HEK293 (cell line): Measurements from ENCODE around the gene SDC3.

Experiments used
- CTCF ChIA-PET: fragments of 350-600 bp; formaldehyde crosslinking; extraction: SDS; loops from one replicate; lab custom pipeline; 2021; ENCODE audit warnings: antibody characterized with exemption; lab: Yijun Ruan, JAX
- POLR2A ChIA-PET: fragments of 300-600 bp; formaldehyde crosslinking; extraction: SDS; loops from one replicate; lab custom pipeline; 2020; ENCODE audit warnings: antibody characterized with exemption, inconsistent platforms; lab: Yijun Ruan, JAX
- H3K27ac ChIP-seq: fragments of 200-500 bp; sonication (Bioruptor generic); 2 replicates; pipeline ENCODE4 v1.5.1; 2014; ENCODE audit warnings: low read depth, low read length, control low read depth, inconsistent platforms; ENCODE audit errors: extremely low read depth
- H3K36me3 ChIP-seq, 2 experiments: fragments of 200-500 bp in 1 of 2; sonication (Bioruptor generic) in 1 of 2; 1 replicate in 1 of 2; 2 replicates in 1 of 2; pipeline ENCODE4 v1.5.1; 2014 to 2017; ENCODE audit warnings: inconsistent platforms in 2 of 2, low read length in 2 of 2; ENCODE audit not compliant: control insufficient read depth in 2 of 2, insufficient read depth in 1 of 2
- H3K4me1 ChIP-seq: fragments of 200-500 bp; sonication (Bioruptor generic); 2 replicates; pipeline ENCODE4 v1.5.1; 2014; ENCODE audit warnings: mild to moderate bottlenecking, low read length, inconsistent platforms; ENCODE audit not compliant: control insufficient read depth, insufficient read depth
- H3K4me3 ChIP-seq: 2 replicates; pipeline ENCODE4 v1.5.1; 2011; ENCODE audit warnings: low read depth, mild to moderate bottlenecking, control low read depth, low read length, moderate library complexity
- H3K9me3 ChIP-seq: fragments of 200-500 bp; sonication (Bioruptor generic); 2 replicates; pipeline ENCODE4 v1.5.1; 2014; ENCODE audit warnings: low read depth, low read length, inconsistent platforms; ENCODE audit not compliant: control insufficient read depth, insufficient read depth
- GLIS1 ChIP-seq: fragments of 450-650 bp; formaldehyde crosslinking; IDR thresholded peaks from 2 replicates; pipeline ENCODE4 v1.5.1; 2016; ENCODE audit warnings: missing biosample characterization, missing genetic modification characterization
- HOXA7 ChIP-seq: sonication (generic); formaldehyde crosslinking; IDR thresholded peaks from 2 replicates; pipeline ENCODE4 v1.8.1; 2022; ENCODE audit warnings: missing genetic modification reagents, borderline replicate concordance
- KLF10 ChIP-seq: fragments of 450-650 bp; IDR thresholded peaks from 2 replicates; pipeline ENCODE4 v1.5.1; 2018; ENCODE audit warnings: missing biosample characterization, mild to moderate bottlenecking, missing genetic modification characterization
- PRDM1 ChIP-seq: fragments of 450-650 bp; formaldehyde crosslinking; IDR thresholded peaks from 2 replicates; pipeline ENCODE4; 2016; ENCODE audit warnings: missing biosample characterization, missing genetic modification characterization
- PRDM10 ChIP-seq: fragments of 450-650 bp; formaldehyde crosslinking; IDR thresholded peaks from 2 replicates; pipeline ENCODE4 v1.5.1; 2016; ENCODE audit warnings: missing biosample characterization, missing genetic modification characterization
- SCRT2 ChIP-seq: fragments of 450-650 bp; formaldehyde crosslinking; IDR thresholded peaks from 2 replicates; pipeline ENCODE4 v1.5.1; 2016; ENCODE audit warnings: missing biosample characterization, missing genetic modification characterization
- YY2 ChIP-seq: fragments of 450-650 bp; formaldehyde crosslinking; IDR thresholded peaks from 2 replicates; pipeline ENCODE4 v1.5.1; 2016; ENCODE audit warnings: missing biosample characterization, missing genetic modification characterization
- ZBTB1 ChIP-seq: fragments of 450-650 bp; formaldehyde crosslinking; IDR thresholded peaks from 2 replicates; pipeline ENCODE4 v1.5.1; 2016; ENCODE audit warnings: missing biosample characterization, missing genetic modification characterization
- ZBTB17 ChIP-seq: fragments of 450-650 bp; formaldehyde crosslinking; IDR thresholded peaks from 2 replicates; pipeline ENCODE4 v1.5.1; 2016; ENCODE audit warnings: missing biosample characterization, missing genetic modification characterization
- ZBTB21 ChIP-seq: fragments of 450-650 bp; formaldehyde crosslinking; IDR thresholded peaks from 2 replicates; pipeline ENCODE4 v1.5.1; 2017; ENCODE audit warnings: missing biosample characterization, missing genetic modification characterization
- ZBTB8A ChIP-seq: fragments of 450-650 bp; formaldehyde crosslinking; IDR thresholded peaks from 2 replicates; pipeline ENCODE4 v1.5.1; 2016; ENCODE audit warnings: missing biosample characterization, missing genetic modification characterization
- ZNF10 ChIP-seq: fragments of 450-650 bp; formaldehyde crosslinking; IDR thresholded peaks from 2 replicates; pipeline ENCODE4 v1.5.1; 2017; ENCODE audit warnings: missing biosample characterization, missing genetic modification characterization
- ZNF140 ChIP-seq: fragments of 450-650 bp; formaldehyde crosslinking; IDR thresholded peaks from 2 replicates; pipeline ENCODE4 v1.5.1; 2016; ENCODE audit warnings: missing biosample characterization, missing genetic modification characterization
- ZNF274 ChIP-seq, 2 experiments: fragments of 200-500 bp in 1 of 2; fragments of 450-650 bp in 1 of 2; sonication (Bioruptor generic) in 1 of 2; formaldehyde crosslinking in 1 of 2; IDR thresholded peaks; 2 replicates each; pipeline versions ENCODE4 v1.5.1 to v1.6.1; 2014 to 2016; ENCODE audit warnings: borderline replicate concordance in 1 of 2, inconsistent platforms in 1 of 2, low read length in 1 of 2, missing biosample characterization in 1 of 2, missing genetic modification characterization in 1 of 2
- ZNF366 ChIP-seq: fragments of 450-650 bp; formaldehyde crosslinking; conservative IDR thresholded peaks from 2 replicates; pipeline ENCODE4 v1.5.1; 2016; ENCODE audit warnings: missing biosample characterization, missing genetic modification characterization
- ZNF449 ChIP-seq: fragments of 450-650 bp; formaldehyde crosslinking; IDR thresholded peaks from 2 replicates; pipeline ENCODE4 v1.5.1; 2017; ENCODE audit warnings: missing biosample characterization, mild to moderate bottlenecking, missing genetic modification characterization, moderate library complexity
- ZNF48 ChIP-seq: fragments of 450-650 bp; formaldehyde crosslinking; IDR thresholded peaks from 2 replicates; pipeline ENCODE4 v1.5.1; 2016; ENCODE audit warnings: missing biosample characterization, missing genetic modification characterization
- ZNF791 ChIP-seq: fragments of 450-650 bp; formaldehyde crosslinking; IDR thresholded peaks from 2 replicates; pipeline ENCODE4 v1.5.1; 2016; ENCODE audit warnings: missing biosample characterization, missing genetic modification characterization
- TF ChIP-seq, protein P1 (sequence below): fragments of 450-650 bp; formaldehyde crosslinking; IDR thresholded peaks from 2 replicates; pipeline ENCODE4 v1.5.1; 2016; ENCODE audit warnings: missing biosample characterization, missing genetic modification characterization, low read depth
- TF ChIP-seq, protein P2 (sequence below): fragments of 450-650 bp; formaldehyde crosslinking; IDR thresholded peaks from 2 replicates; pipeline ENCODE4 v1.5.1; 2016; ENCODE audit warnings: missing biosample characterization, missing genetic modification characterization
- TF ChIP-seq, protein P3 (sequence below): sonication (generic); formaldehyde crosslinking; IDR thresholded peaks from 2 replicates; pipeline ENCODE4 v1.8.1; 2022; ENCODE audit warnings: mild to moderate bottlenecking, moderate library complexity, missing genetic modification reagents

Gene SDC3

DNA sequence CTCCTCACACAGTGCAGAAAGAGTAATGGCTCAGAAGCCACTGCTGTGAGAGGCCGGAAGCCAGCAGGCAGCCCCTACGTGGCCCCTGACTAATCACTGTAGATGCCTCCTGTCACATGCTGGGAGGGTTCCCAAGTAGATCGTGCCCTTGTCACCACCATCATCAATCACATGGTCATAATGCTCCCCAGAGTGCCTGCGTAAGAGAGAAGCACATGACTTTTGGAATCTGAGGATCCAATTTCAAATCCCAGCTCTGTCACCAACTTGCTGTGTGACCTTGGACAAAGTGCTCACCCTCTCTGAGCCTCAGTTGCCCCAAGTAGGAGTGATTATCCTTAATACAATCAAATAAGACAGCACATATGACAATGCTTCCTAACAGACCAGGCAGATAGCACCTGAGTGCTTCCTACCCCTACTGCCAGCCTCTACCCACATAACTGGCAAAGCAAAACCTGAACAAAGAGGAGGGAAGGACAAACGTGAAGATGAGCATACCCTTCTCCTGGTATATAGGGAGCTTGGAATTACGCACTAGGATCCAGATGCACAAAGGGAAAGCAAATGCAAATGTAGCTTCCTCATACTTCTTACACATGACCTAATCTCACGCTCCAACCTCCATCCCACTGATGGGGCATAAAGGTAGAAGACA, 65.7 kb downstream of the SDC3 start (continued):
- TF ChIP-seq PRDM10 = no peak
- TF ChIP-seq, all 188 proteins: peak for 15

DNA sequence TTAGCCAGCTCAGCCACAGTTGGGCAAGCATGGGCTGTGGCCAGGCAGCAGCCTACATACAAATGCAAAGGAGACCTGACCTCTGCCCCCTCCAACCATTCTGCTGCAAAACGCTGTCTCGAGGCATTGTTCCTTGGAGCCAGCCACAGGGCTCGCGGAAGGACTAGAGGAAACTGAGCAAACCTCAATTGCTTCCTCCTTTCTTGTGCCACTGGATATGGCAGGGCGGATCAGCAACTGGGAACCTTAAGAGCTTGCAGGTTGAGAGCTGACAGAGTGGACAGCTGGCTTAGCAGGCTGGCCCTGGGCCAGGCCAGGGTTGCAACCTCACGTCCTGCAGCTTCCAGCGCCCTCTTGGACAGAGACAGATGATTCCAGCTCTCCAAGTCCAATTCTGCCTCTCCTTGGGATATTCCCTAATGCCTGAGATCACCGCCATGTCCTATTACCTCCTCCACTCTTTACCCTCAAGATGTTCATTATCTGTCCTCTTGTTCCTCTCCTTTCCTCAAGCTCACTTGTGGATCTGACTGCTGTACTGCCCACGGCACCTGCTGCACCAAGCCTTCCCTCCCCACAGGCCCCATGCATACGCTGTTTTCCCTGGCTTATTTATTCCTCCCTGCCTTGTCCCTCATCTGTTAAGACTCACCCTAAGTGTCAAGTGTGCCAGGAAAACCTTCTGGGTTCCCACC, 67.5 kb downstream of the SDC3 start:
- CTCF ChIA-PET = interaction anchor here (0.5 kb wide), 1 partner anchor 61 kb away, joined by 5 read pairs; no protein-coding TSS in a partner anchor

GRCh38 chr1:30839827-30840359, 68.7 kb downstream of the SDC3 start:
- Histone ChIP-seq H3K4me3 (no peak overlapping the region), H3K36me3 (no peaks in the 10 kb centered on the region), H3K4me1 (no peaks in the 10 kb centered on the region), H3K27ac (no peak overlapping the region), H3K9me3 (no peaks in the 10 kb centered on the region)
- CTCF ChIA-PET = interaction anchor here (0.5 to 1.1 kb wide), 4 partner anchors 27 to 72 kb away, joined by 3 to 5 read pairs (median 3); no protein-coding TSS in a partner anchor
- POLR2A ChIA-PET = no interaction called here
- TF ChIP-seq, protein P1, sequence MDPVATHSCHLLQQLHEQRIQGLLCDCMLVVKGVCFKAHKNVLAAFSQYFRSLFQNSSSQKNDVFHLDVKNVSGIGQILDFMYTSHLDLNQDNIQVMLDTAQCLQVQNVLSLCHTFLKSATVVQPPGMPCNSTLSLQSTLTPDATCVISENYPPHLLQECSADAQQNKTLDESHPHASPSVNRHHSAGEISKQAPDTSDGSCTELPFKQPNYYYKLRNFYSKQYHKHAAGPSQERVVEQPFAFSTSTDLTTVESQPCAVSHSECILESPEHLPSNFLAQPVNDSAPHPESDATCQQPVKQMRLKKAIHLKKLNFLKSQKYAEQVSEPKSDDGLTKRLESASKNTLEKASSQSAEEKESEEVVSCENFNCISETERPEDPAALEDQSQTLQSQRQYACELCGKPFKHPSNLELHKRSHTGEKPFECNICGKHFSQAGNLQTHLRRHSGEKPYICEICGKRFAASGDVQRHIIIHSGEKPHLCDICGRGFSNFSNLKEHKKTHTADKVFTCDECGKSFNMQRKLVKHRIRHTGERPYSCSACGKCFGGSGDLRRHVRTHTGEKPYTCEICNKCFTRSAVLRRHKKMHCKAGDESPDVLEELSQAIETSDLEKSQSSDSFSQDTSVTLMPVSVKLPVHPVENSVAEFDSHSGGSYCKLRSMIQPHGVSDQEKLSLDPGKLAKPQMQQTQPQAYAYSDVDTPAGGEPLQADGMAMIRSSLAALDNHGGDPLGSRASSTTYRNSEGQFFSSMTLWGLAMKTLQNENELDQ (tag by site-specific recombination) = no peak
- TF ChIP-seq, protein P2, sequence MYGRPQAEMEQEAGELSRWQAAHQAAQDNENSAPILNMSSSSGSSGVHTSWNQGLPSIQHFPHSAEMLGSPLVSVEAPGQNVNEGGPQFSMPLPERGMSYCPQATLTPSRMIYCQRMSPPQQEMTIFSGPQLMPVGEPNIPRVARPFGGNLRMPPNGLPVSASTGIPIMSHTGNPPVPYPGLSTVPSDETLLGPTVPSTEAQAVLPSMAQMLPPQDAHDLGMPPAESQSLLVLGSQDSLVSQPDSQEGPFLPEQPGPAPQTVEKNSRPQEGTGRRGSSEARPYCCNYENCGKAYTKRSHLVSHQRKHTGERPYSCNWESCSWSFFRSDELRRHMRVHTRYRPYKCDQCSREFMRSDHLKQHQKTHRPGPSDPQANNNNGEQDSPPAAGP = no peak
- TF ChIP-seq ZBTB17 (peak; percentile 70), ZNF48 (tag by site-specific recombination) (no peak), ZNF449 (tag by site-specific recombination) (no peak), HOXA7 (CRISPR knock-in tag) (no peak), ZNF366 (peak; percentile 97), ZBTB8A (tag by site-specific recombination) (no peak), ZBTB21 (no peak), ZNF791 (tag by site-specific recombination) (no peak), GLIS1 (tag by site-specific recombination) (no peak), YY2 (tag by site-specific recombination) (no peak), PRDM1 (tag by site-specific recombination) (no peak), KLF10 (tag by site-specific recombination) (no peak), ZNF274 (IDR thresholded peaks at IDR 0.05; ENCODE audit: low read length) (no peak), ZNF274 (tag by site-specific recombination; IDR thresholded peaks at IDR 0.05; ENCODE audit: borderline replicate concordance) (0 out of 2 replicates have a peak, but pooled peaks have one; percentile 20), ZNF10 (tag by site-specific recombination) (no peak), ZNF140 (tag by site-specific recombination) (no peak)
- TF ChIP-seq, protein P3, sequence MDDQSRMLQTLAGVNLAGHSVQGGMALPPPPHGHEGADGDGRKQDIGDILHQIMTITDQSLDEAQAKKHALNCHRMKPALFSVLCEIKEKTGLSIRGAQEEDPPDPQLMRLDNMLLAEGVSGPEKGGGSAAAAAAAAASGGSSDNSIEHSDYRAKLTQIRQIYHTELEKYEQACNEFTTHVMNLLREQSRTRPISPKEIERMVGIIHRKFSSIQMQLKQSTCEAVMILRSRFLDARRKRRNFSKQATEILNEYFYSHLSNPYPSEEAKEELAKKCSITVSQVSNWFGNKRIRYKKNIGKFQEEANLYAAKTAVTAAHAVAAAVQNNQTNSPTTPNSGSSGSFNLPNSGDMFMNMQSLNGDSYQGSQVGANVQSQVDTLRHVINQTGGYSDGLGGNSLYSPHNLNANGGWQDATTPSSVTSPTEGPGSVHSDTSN (CRISPR knock-in tag) = no peak

More for the DNA sequence above, 67.5 kb downstream of the SDC3 start:
- no peaks in the 10 kb centered on the region for H3K9me3 ChIP-seq
- POLR2A ChIA-PET = no interaction called here
- no peak overlapping the region for H3K4me3 ChIP-seq
- H3K27ac ChIP-seq = no peak overlapping the region
- TF ChIP-seq ZBTB1 (tag by site-specific recombination) = no peak
- TF ChIP-seq SCRT2 (tag by site-specific recombination) = 0 out of 2 replicates have a peak, but pooled peaks have one; percentile 17
- H3K4me1 ChIP-seq = no peaks in the 10 kb centered on the region
- no peaks in the 10 kb centered on the region for H3K36me3 ChIP-seq
